GM04504 (cell line): ENCODE results near the gene CRYZL1.
A peak's percentile ranks its signal among the peaks of the same experiment; 100 is the strongest.

Experiments
- DNase-seq: peaks from one replicate; pipeline ENCODE4 v3.0.0-alpha.2; 2012; ENCODE audit warnings: low read depth

The CRYZL1 gene

GRCh38 chr21:33661146-33661545 is 19.6 kb upstream of the CRYZL1 start:
- DNase-seq: no peak

- no peak for DNase-seq
Observed at GRCh38 chr21:33660406-33660805, 18.9 kb upstream of the CRYZL1 start.

- DNase-seq: no peak
Observed at GRCh38 chr21:33659568-33659949, 18.0 kb upstream of the CRYZL1 start.

DNA sequence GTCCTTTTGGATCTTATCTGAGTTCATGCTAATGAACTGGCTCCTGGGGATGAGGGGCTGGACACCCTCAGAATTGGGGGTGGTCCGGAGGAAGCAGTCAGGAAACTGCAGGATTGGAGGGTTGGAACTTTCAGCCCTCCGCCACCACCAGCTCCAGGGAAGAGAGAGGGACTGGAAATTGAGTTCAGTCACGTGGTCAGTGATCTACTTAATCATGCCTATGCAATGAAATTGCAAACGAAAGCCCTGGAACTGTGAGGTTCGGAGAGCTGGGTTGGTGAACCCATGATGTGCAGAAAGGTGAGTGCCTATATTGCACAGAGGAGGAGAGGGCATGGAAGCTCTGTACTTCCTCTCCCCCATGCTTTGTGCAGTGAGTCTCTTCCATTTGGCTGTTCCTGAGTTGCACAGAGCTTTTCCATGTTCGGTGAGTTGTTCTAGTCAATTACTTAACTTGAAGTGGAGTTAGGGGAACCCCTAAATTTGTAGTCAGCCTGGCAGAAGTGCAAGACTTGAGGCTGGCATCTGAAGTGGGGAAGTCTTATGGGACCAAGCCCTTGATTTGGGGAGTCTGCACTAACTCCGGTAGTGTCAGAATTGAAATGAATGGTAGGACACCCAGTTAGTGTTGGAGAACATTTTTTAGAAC is 17.5 kb upstream of the CRYZL1 start:
- DNase-seq: no peak

DNA sequence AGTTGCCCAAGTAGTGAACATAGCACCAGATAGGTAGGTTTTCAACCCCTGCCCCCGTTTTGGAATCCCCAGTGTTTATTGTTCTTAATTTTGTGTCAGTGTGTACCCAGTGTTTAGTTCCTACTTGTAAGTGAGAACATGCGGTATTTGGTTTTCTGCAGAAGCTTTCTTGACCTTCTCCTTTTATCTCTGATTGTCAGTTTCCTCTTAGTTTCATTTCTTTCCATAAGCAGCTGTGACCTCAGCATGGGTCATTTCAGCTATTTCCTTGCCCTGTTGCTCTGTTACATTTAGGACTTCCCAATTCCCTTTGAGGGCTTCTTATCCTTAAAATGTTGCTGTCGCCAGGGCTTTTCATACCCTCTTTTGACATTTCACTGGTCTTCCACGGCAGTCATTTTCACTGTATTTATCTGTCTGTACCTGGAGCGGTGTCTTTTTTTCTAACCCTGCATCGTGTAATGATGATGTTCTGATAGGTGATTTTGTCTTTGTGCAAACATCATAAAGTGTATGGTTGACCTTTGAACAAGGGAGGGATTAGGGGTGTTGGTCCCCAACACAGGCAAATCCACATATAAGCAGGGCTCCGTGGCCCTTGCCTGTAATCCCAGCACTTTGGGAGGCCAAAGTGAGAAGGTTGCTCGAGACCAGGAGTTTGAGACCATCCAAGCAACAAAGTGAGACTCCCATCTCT is 15.7 kb upstream of the CRYZL1 start:
- no peak for DNase-seq

- DNase-seq: no peak
Observed at GRCh38 chr21:33655588-33656221, 14.2 kb upstream of the CRYZL1 start.

DNA sequence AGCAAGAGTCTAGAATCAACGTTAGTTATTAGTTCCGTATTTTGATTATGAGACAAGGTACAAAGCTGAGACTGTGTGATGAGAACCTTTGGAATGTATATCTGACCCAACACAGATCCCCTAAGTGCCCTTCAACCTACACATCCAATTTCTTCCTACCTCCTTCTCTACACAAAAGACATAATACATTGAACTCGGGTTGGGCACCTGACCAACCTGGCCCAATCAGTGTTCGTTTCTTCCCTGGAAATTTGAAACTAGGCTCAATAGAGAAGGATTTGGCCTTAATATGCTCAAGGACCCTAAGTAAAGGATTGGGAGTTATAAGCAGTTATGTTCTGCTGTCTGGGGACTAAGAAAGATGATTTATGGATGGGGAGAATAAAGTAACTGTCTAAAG is 12.9 kb upstream of the CRYZL1 start:
- no peak for DNase-seq

GRCh38 chr21:33651965-33652680 is 10.6 kb upstream of the CRYZL1 start:
- no peak for DNase-seq

DNA sequence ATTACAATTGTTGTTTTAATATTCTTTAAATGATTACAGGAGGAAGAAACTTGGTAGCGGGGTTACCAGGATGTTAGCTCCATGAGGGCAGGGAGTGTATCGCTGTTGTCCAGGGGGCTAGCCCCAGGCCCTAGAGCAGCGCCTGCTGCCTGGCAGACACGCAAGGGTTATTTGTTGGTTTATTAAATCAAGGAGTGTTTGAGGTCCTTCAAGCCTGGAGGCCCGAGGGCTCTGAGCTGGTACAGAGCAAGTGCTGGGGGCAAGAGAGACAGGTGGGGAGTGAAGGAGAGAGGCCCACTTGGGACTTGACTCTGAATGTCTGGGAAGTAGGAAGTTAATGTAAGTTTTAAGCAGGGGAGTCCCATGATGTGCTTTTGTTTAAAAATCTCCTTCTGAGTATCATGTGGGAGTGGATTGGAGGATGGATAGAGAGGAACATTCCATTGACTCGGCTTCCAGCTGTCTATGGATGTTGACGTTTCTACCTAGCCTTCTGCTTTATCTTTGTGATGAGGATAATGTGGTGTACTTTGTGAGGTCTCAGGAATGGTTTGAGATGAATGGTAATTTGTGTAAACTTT is 9.5 kb upstream of the CRYZL1 start:
- DNase-seq: no peak

DNA sequence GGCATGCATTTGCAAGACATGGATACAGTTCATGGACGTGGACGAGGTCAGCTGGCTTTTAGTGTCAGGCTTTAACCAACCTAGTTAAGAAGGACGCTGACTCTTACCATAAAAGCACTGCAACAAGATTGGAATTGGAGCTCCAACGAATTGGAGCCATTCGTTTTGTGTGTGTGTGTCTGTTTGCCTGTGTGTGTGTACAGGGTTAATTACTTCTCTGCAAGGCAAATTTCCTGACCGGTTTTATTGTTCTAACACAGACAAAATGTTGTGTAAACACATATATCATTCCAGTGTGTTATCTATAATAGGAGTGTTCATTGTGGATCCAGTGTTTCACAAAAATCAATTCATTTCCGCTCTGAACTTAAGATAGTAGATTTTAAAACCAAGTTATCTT is 8.7 kb upstream of the CRYZL1 start:
- no peak for DNase-seq

- no peak for DNase-seq
Observed at GRCh38 chr21:33648555-33648954, 7.0 kb upstream of the CRYZL1 start.

DNA sequence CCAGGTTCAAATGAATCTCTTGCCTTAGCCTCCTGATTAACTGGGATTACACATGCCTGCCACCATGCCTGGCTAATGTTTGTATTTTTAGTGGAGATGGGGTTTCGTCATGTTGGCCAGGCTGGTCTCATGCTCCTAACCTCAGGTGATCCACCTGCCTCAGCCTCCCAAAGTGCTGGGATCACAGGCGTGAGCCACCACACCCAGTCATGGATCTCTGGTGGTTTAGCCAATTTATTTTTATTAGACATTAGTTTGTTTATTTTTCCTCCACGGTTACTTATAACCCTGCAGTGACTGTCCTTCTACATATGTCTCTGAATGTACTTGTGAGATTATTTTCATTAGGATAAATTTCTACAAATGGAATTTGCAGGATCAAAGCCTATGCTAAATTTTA is 6.0 kb upstream of the CRYZL1 start:
- DNase-seq: no peak

DNA sequence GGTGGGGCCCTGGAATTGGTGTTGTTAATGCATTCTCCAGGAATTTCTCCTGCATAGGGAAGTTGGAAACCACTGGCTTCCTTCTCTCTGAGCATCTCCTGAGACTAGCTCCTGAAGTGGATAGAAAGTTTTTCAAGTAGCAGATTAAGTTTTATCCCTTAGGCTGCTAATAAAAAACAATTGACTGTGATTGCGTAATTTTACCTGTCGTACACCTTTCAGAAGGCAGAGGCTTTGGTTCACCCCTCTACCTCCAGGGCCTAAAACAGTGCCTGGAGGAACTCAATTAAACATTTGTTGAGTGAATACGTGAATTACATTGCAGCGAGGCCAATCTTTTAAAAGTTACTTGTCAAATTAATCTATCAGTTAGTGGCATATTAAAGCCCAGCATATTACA is 4.2 kb upstream of the CRYZL1 start:
- DNase-seq: no peak

GRCh38 chr21:33644383-33645074 is 3.0 kb upstream of the CRYZL1 start:
- DNase-seq: no peak

- DNase-seq: no peak
Observed at GRCh38 chr21:33643658-33644311, 2.2 kb upstream of the CRYZL1 start.

DNA sequence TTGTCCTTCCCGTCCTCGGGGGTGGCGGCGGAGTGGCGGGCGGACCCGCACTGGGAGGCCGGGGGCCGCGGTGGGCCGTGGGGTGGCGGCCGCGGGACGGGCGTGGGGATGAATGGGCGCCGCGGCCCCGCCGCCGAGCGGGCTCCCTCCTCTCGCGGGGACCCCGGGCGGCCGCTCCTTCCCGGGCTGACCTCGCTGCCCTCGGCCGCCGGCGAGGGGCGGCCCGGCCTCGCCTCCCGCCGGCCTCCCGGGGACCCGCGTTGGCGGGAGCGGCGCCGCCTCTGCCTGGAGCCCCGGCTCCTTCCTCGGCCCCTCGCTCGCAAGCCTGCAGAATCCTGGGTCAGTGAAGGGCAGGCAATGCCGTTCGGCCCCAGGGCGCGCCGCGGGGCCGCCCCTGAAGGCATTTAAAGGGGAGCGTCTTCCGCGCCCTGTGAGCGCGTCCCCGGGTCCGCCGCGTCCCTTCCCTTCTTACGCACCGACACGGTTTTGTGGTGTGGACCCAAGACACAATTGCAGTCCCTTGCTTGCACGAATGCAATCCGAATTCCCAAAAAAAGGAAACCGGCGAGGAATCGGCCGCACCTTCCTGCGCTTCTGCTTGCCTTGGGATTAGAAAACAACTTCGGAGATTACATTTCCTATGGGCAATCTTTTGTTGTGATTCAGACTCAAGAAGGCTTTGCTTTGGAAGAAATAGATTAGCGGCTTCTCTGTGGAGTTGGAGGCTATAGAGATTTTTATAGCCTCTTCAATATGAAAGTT is 1.5 kb upstream of the CRYZL1 start:
- no peak for DNase-seq

GRCh38 chr21:33642027-33642895 is 720 bp upstream of the CRYZL1 start, which contains the start of gene ITSN1:
TSS of gene ITSN1 (plus strand) at chr21:33642501. CDS start at chr21:33718829, 76,328 bp downstream.
- peak; percentile 100 for DNase-seq

DNA sequence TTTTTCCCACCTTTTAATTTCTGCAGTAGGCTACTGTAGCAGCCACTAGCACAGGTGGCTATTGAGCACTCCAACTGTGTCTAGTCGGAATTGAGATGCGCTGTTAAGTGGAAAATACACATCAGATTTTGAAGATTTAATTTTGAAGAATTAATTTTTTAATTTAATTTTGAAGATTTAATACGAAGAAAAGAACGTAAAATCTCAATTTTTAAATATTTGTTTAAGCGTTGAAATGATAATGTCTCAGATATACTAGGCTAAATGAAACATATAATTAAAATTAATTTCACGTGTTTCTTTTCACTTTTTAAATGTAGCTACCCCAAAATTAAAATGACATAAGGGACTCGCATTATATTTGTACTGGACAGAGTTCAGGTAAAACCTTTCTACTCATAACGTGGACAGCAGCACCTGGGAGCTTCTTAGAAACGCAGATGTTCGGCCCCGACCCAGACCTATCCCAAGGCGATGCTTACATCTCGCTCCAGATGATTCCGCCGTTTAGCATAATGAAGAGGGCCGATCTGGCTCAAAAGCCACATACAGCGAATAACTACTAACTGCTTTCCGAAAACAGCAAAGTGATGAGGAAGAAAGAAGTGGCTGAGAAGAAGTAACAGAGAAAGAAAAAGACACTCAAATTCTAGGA is 717 bp downstream of the CRYZL1 start:
- peak; percentile 8 for DNase-seq

DNA sequence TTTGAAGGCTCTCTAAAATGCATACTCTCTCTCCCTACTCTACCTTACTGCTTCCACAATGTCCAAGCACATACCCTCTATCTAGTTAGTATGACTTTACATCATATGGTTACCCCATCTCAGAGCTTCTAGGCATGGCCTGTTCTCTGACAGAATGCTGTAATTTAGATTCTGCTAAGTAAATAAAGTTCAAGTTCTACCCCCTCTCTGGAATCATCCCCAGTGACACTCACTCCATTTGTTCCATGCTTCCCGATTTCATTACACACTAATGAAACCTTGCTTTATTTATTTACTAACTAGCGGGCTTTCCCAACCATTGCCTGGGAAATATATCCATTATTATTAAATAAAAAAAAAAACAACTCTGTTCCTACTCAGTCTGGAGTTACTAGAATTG is 7.3 kb downstream of the CRYZL1 start:
- DNase-seq: no peak
